ENCODE results near the gene CYP4X1.
"Not testable (repeated sequence)": the region's sequence is repeated elsewhere in the genome, so short reads cannot be mapped to it uniquely, and the experiment has no call there.

The CYP4X1 gene, protein sequence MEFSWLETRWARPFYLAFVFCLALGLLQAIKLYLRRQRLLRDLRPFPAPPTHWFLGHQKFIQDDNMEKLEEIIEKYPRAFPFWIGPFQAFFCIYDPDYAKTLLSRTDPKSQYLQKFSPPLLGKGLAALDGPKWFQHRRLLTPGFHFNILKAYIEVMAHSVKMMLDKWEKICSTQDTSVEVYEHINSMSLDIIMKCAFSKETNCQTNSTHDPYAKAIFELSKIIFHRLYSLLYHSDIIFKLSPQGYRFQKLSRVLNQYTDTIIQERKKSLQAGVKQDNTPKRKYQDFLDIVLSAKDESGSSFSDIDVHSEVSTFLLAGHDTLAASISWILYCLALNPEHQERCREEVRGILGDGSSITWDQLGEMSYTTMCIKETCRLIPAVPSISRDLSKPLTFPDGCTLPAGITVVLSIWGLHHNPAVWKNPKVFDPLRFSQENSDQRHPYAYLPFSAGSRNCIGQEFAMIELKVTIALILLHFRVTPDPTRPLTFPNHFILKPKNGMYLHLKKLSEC

GRCh38 chr1:47023268-47024140 is at the start of gene CYP4X1:
TSS of gene CYP4X1 (plus strand) at chr1:47023669. CDS start at chr1:47023818, 149 bp downstream.
- no peak for DNase-seq

- no peak for DNase-seq
These were observed 40.2 kb upstream of the CYP4X1 start for GRCh38 chr1:46983166-46983829.

GRCh38 chr1:46983830-46984586 is 39.5 kb upstream of the CYP4X1 start:
- DNase-seq = no peak

- not testable (repeated sequence) for DNase-seq
These were observed 32.9 kb upstream of the CYP4X1 start for GRCh38 chr1:46990541-46990940.

DNA sequence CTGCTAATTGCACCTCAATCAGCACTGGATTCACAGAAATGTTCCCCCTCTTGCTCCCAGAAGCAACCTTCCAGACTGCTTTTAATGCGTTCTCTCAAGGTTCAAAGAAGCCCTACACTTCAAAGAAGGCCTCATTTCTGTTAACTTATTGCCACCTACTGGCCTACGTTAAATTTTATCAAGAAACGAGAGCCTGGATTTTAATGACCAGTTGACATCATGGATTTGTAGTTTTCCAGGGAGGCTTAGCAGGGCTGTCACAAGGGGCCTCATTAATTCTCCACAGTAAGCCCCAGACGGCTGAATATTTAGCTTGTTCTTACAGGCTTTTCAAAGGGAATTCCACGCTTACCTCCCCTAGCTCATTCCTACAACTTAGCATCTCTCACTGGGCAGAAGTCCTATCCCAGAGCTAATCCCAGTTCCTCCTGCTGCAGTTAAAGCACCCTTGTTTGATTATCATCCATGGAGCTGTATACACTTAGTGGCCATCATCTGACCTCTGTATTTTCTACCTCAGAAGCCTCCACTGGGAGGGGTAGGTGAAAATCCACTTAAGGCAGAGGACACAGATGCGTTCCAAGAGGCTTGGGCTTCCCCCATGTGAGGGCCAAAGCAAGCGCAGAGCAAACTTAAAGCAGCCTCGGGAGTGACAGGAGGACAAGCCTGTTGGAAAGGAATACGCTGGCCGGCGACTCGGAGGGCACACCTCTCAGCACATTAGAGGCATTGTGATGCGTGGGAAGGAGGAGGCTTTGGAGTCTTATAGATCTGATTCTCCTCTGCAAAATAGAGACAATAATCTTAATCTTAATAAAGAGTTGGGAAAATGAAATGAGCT is 32.2 kb upstream of the CYP4X1 start:
- no peak for DNase-seq

DNA sequence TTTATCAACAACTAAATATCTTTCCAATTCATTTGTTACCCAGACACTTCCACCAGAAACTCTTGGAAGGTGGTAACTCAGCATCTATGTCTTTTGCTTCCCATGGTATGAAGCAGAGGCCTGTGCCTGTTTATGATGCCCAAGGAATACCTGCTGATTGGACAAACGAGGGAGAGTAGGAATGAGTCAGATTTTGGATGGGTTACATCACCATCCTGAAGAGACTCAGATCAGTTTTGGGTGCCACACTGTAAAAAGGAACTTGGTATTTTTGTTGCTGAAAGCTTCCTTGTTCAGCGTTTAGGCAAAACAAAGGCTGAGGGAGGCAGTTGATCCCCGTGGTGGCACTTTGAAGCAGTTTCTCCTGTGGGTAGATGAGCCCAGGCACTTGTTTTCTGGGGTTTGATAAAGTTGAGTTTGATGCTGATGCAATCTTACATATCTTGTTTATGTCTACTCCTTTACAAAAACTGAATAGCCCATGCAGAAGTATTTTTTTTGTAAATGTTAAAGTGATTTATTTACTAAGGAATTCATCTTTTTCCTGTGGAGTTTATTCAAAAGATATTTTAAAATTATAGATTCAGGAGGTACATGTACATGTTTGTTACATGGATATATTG is 26.7 kb upstream of the CYP4X1 start:
- DNase-seq = no peak

- no peak for DNase-seq
These were observed 21.3 kb upstream of the CYP4X1 start for GRCh38 chr1:47002211-47002610.

DNA sequence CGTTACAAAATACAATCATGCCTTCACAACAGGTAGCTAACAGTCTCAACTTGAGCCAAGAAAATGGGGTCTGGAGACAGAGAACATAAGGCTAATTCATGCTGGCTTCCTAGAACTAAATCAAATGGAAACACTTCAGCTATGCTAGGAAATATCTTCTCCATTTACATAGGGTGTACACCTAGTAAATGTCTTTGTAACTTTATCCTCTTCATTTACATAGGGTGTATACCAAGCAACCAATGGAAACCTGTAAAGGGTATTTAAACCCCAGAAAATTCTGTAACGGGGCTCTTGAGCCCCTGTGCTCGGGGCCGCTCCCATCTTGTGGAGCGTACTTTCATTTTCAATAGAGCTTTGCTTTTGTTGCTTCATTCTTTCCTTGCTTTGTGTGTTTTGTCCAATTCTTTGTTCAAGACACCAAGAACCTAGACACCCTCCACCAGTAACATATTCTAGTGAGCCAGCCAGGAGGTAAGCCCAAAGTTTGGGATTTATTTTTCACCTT is 19.5 kb upstream of the CYP4X1 start:
- DNase-seq = no peak

GRCh38 chr1:47006437-47006836 is 17.0 kb upstream of the CYP4X1 start:
- DNase-seq = not testable (repeated sequence)

- no peak for DNase-seq
These were observed 10.2 kb upstream of the CYP4X1 start for GRCh38 chr1:47013293-47013692.

GRCh38 chr1:47021070-47021469 is 2.4 kb upstream of the CYP4X1 start:
- no peak for DNase-seq

DNA sequence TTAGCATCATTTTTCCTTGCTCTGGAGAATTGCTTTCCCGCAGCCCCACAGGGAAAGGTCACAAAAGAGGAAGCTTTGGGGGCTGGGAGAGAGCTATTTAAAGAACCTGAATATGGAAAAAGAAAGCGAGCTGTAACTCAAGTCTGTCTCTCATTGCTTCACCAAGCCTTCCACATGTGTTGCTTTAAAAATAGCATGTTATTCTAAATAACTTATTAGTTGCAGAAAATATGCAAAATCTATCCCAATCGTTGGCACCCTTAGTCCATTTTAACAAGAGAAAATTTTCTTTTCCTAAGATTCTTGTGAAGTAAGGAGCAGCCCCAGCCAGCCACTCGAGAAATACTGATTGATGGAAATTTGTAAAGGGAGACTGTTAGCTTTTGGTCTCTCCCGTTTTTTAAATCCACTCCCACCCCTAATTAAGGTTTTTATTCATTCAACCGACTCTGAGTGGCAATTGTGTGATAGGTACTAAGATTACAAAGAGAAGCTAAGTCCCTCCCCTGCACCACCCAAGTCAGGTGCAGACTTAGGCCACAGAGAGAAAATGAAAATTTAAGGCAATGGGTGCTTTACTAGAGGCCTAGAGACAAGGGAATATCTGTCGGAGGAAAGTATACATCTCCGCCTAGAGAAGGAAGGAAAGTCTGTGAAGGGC is 802 bp downstream of the CYP4X1 start:
- DNase-seq = no peak

DNA sequence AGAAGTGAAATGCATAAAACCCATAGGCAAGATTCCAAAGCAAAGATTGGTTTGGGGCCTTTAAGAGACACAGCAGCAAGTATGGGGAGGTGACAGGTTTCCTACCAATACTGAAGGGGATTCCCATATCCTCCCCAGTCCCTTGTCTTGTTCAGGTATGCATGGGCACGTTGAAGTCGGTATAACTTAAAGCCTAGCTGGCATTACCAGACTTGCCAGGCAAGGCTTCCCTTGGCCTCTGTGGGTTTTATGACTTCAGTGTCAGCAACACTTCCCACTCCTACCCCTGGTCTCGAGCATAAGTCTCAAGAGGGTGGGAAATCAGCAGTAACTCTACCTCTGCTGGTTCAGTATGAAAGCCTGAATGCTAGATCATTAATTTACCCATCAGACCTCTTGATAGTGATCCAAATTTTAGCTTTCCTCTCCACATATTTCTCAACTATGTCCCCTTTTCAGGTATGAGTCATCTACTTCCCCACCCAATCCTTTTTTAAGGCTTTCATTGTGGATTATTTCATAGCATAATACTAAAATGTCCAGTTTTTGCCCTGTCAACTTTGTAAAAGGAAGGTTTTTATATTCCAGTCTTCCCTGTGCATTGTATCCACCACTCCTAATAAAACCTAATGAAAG is 6.8 kb downstream of the CYP4X1 start:
- DNase-seq = no peak

GRCh38 chr1:47031059-47031458 is 7.6 kb downstream of the CYP4X1 start:
- DNase-seq = no peak

DNA sequence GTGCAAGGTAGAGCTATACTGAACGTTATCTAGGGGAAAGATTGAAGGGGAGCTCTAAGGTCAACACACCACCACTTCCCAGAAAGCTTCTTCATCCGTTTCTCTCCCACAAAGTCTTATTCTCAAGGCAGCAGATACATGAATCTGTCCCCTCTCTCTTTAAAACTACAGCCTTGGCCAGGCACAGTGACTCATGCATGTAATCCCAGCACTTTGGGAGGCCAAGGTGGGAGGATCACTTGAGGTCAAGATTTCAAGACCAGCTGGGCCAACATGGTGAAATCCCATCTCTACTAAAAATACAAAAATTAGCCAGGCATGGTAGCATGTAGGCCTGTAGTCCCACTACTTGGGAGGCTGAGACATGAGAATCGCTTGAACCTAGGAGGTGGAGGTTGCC is 8.1 kb downstream of the CYP4X1 start:
- no peak for DNase-seq

DNA sequence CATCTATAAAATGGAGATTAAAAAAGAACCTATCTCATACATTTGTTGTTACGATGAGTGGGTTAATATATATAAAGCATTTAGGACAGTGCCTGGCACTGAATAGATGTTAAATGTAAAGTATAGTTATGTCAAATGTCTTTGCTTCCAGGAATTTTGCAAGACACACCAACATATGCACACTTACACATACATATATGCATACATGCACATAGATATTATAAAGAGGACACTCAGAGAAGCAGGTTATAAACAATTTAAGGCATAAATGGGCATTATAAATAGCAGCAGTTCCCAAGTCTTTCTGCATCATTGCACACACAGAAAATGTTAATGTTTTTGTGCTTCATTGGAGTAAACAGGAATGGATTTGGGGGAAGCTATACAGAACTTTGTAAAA is 13.3 kb downstream of the CYP4X1 start:
- DNase-seq = no peak

DNA sequence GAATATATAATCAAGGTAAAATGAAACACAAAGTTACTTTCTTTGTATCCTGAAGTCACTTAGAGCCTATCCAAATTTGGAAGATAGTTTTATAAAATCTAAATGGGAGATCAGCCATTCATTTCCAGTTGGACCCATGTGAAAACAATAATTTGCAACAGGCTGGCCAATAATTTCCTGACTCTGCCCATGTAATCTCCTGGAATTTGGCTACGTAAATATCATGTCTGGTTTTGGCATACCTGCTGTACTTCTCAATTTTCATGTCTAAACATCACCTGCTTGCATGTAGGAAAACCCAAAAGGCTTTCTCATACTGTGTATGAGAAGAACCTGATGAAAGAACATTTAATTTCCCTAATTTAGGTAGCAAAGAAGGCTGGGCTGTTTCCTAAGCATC is 35.9 kb downstream of the CYP4X1 start:
- DNase-seq = no peak

DNA sequence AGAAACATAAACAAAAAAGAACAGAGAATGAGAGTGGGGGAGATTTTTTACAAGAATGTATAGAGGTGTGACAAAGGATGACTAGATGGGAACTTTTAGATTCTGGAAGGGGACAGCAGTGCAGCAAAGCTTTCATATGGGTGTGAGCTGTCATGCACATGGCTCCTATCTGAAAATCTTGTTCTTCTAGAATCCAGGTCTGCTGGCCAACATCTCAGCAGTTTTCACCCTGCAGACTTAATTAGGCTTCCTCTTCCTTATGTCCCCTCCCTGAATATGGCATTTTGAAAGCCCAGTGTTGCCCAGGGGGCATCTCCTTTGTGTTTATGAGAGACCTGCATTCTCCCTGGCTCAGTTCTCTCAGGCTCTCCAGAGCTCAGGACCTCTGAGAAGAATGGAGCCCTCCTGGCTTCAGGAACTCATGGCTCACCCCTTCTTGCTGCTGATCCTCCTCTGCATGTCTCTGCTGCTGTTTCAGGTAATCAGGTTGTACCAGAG is 43.7 kb downstream of the CYP4X1 start, which contains the start of gene CYP4Z1:
Gene CYP4Z1, plus strand, starts transcription at position 135 of the 498 bp plus-strand sequence. Its CDS starts 260 bp downstream, at position 395.
- no peak for DNase-seq

- DNase-seq = not testable (repeated sequence)
These were observed 45.6 kb downstream of the CYP4X1 start for GRCh38 chr1:47069080-47069479.
